OCI-LY7 (cell line): ENCODE results near the gene LHPP. TPM values are rescaled to one million over a fixed set of nuclear protein-coding genes. Genes with fewer than 3 reads are reported as not detected.
A peak's percentile ranks its signal among the peaks of the same experiment; 100 is the strongest.

Experiments
- BruUV-seq: library from RNA; stranded (reverse); fragments of 400-500 nt; replicated peaks from 2 replicates; lab custom pipeline; 2021; lab: Mats Ljungman, UMichigan
- CTCF ChIA-PET: fragments of 300-600 bp; sonication (Branson Sonifier 250); formaldehyde crosslinking; loops from one replicate; lab custom pipeline; 2022; ENCODE audit warnings: antibody characterized with exemption; ENCODE audit not compliant: unreplicated experiment; lab: Charles Lee
- POLR2A ChIA-PET: fragments of 300-600 bp; sonication (Branson Sonifier 250); formaldehyde crosslinking; loops from one replicate; lab custom pipeline; 2022; ENCODE audit warnings: antibody characterized with exemption; lab: Charles Lee
- DNase-seq: peaks from one replicate; pipeline ENCODE4 v3.0.0-alpha.2; 2015; ENCODE audit warnings: low spot score
- H2AFZ ChIP-seq: fragments of 200-600 bp; sonication (generic), shearing (Covaris generic); 2 replicates; pipeline ENCODE4 v1.6.1; 2014; ENCODE audit warnings: mild to moderate bottlenecking, antibody characterized with exemption, low read length, moderate library complexity
- H3K27ac ChIP-seq: fragments of 200-600 bp; sonication (generic); 2 replicates; pipeline ENCODE4 v1.5.1; 2014; ENCODE audit warnings: mixed run types, low read depth, mild to moderate bottlenecking, moderate library complexity, low read length, inconsistent platforms; ENCODE audit not compliant: poor library complexity, severe bottlenecking
- H3K36me3 ChIP-seq: fragments of 200-600 bp; sonication (generic); 2 replicates; pipeline ENCODE4 v1.6.1; 2014; ENCODE audit warnings: mild to moderate bottlenecking, antibody characterized with exemption, low read length, moderate library complexity, mixed read lengths; ENCODE audit not compliant: insufficient read depth
- H3K4me1 ChIP-seq: fragments of 200-600 bp; sonication (generic); 2 replicates; pipeline ENCODE4 v1.5.1; 2014; ENCODE audit warnings: mild to moderate bottlenecking, low read length; ENCODE audit not compliant: insufficient read depth, poor library complexity, severe bottlenecking
- H3K4me2 ChIP-seq: fragments of 200-600 bp; sonication (generic); 2 replicates; pipeline ENCODE4 v1.6.1; 2014; ENCODE audit warnings: mild to moderate bottlenecking, low read length
- H3K4me3 ChIP-seq: fragments of 200-600 bp; sonication (generic); 2 replicates; pipeline ENCODE4 v1.5.1; 2014; ENCODE audit warnings: mild to moderate bottlenecking, low read depth, low read length; ENCODE audit not compliant: poor library complexity, severe bottlenecking
- H3K79me2 ChIP-seq: fragments of 200-600 bp; sonication (generic); 2 replicates; pipeline ENCODE4 v1.6.1; 2016; ENCODE audit warnings: low read depth, mild to moderate bottlenecking, low read length, moderate library complexity, mixed read lengths; ENCODE audit not compliant: insufficient read depth
- H3K9me2 ChIP-seq: fragments of 200-600 bp; sonication (generic); 2 replicates; pipeline ENCODE4 v1.6.1; 2016; ENCODE audit warnings: mild to moderate bottlenecking, low read length, mixed read lengths; ENCODE audit not compliant: insufficient read depth
- H3K9me3 ChIP-seq: fragments of 200-600 bp; sonication (generic); 2 replicates; pipeline ENCODE4 v1.6.1; 2014; ENCODE audit warnings: mild to moderate bottlenecking, mixed run types, low read length, mixed read lengths
- H4K20me1 ChIP-seq: fragments of 200-600 bp; sonication (generic); 2 replicates; pipeline ENCODE4 v1.6.1; 2014; ENCODE audit warnings: mild to moderate bottlenecking, antibody characterized with exemption, low read length, moderate library complexity, mixed read lengths; ENCODE audit not compliant: insufficient read depth
- CTCF ChIP-seq: fragments of 200-600 bp; sonication (generic); conservative IDR thresholded peaks from 2 replicates; pipeline ENCODE4 v1.5.1; 2014; ENCODE audit warnings: mild to moderate bottlenecking, antibody characterized with exemption, low read length, moderate library complexity, mixed read lengths
- EZH2phosphoT487 ChIP-seq: fragments of 200-600 bp; sonication (generic); IDR thresholded peaks from 2 replicates; pipeline ENCODE4 v1.6.1; 2018; ENCODE audit warnings: low read depth, borderline replicate concordance, mild to moderate bottlenecking, mixed run types, antibody characterized with exemption, low read length, moderate library complexity, mixed read lengths
- intact Hi-C: fragments of 100-400 bp; cut with micrococcal nuclease; formaldehyde crosslinking; loops from one replicate; pipeline ENCODE4 v1.10.0; 2022; ENCODE audit not compliant: unreplicated experiment
- total RNA-seq, 2 experiments: library from RNA; depleted of rRNA in 1 of 2; stranded (reverse); fragments of >200 nt in 1 of 2; shearing (Covaris generic) in 1 of 2; gene quantifications; 2 replicates each; pipeline ENCODE4 v1.2.3, GENCODE V29; 2014 to 2022

The LHPP gene
- total RNA-seq, 2 experiments from 2014 or later: 30.3 to 65.2 TPM

GRCh38 chr10:124601431-124602120 lies 140.0 kb downstream of the LHPP start:
- no peaks in the 10 kb centered on the region for H4K20me1 ChIP-seq
- H3K9me3 ChIP-seq: no peaks in the 10 kb centered on the region
- ChIA-PET POLR2A (interaction anchor here (0.9 to 5.5 kb wide), 8 partner anchors 50 to 117 kb away, joined by 3 to 34 read pairs (median 4); no protein-coding TSS in a partner anchor), CTCF (interaction anchor here (0.6 to 0.7 kb wide), 2 partner anchors 55 to 141 kb away, joined by 3 to 9 read pairs; no protein-coding TSS in a partner anchor)
- peak overlapping the region; percentile 33; the same call in 1 of the 2 replicates for H2AFZ ChIP-seq
- H3K9me2 ChIP-seq: no peaks in the 10 kb centered on the region
- TF ChIP-seq EZH2phosphoT487: no peak
- no peak for TF ChIP-seq CTCF
- intact Hi-C loops: loop anchor here (1.0 kb wide), 3 partner anchors 61 to 140 kb away; no protein-coding TSS in a partner anchor
- peak overlapping the region; percentile 15 for H3K4me3 ChIP-seq
- H3K27ac ChIP-seq: peak overlapping the region; percentile 79
- H3K36me3 ChIP-seq: no peaks in the 10 kb centered on the region
- peak overlapping the region; percentile 62 for H3K4me2 ChIP-seq
- H3K79me2 ChIP-seq: no peaks in the 10 kb centered on the region
- no TSS peak for BruUV-seq
- DNase-seq: peak; percentile 92
- peaks cover 89% of the 10 kb centered on the region for H3K4me1 ChIP-seq

- no peaks in the 10 kb centered on the region for H3K36me3 ChIP-seq
- H3K4me1 ChIP-seq: peaks cover 94% of the 10 kb centered on the region
- no peaks in the 10 kb centered on the region for H3K9me2 ChIP-seq
- H4K20me1 ChIP-seq: no peaks in the 10 kb centered on the region
- BruUV-seq: no TSS peak
- DNase-seq: no peak
- H3K79me2 ChIP-seq: no peaks in the 10 kb centered on the region
- peak overlapping the region; percentile 79 for H3K27ac ChIP-seq
- no peak for TF ChIP-seq CTCF
- no peak for TF ChIP-seq EZH2phosphoT487
- H3K4me3 ChIP-seq: peak overlapping the region; percentile 15
- H2AFZ ChIP-seq: peak overlapping the region; percentile 33; the same call in 1 of the 2 replicates
- no peaks in the 10 kb centered on the region for H3K9me3 ChIP-seq
- intact Hi-C loops: no loop called here
- ChIA-PET CTCF (no interaction called here), POLR2A (interaction anchor here (0.9 to 5.5 kb wide), 6 partner anchors 50 to 143 kb away, joined by 3 to 34 read pairs (median 3); no protein-coding TSS in a partner anchor)
- H3K4me2 ChIP-seq: peak overlapping the region; percentile 62
Measured at GRCh38 chr10:124602121-124602561, 140.5 kb downstream of the LHPP start.
